ENCODE results near the gene AP1AR.

- TF ChIP-seq CTCF (IDR thresholded peaks at IDR 0.05) (no peak), POLR2A (IDR thresholded peaks at IDR 0.05) (no peak)
Measured at GRCh38 chr4:112196461-112196860, 35.1 kb upstream of the AP1AR start.

Measured in heart left ventricle (tissue), 13 donors.